GM23338 (cell line): Measurements from ENCODE around the gene HOXD8. TPM values are rescaled to one million over a fixed set of nuclear protein-coding genes. Genes with fewer than 3 reads are reported as not detected.

Source experiments
- ATAC-seq: fragments of 200-7000 bp; cut with Tn5 transposase; 3 replicates; pipeline ENCODE4 v1.9.1; 2020
- DNase-seq: peaks from one replicate; pipeline ENCODE4 v3.0.0-alpha.2; 2015; ENCODE audit warnings: low spot score
- H2AFZ ChIP-seq: fragments of 200-600 bp; sonication (generic); 2 replicates; pipeline ENCODE4 v1.8.0; 2016; ENCODE audit warnings: antibody characterized with exemption, mild to moderate bottlenecking, moderate library complexity
- H3F3A ChIP-seq: fragments of 200-600 bp; sonication (generic); replicated peaks from 2 replicates; pipeline ENCODE4 v1.8.0; 2017; ENCODE audit warnings: antibody characterized with exemption, mixed run types, low read depth
- H3K27ac ChIP-seq: fragments of 200-600 bp; sonication (generic); 2 replicates; pipeline ENCODE4 v1.6.1; 2016; ENCODE audit warnings: low read depth
- H3K27me3 ChIP-seq: fragments of 200-600 bp; sonication (generic); 2 replicates; pipeline ENCODE4 v1.8.0; 2016; ENCODE audit warnings: mild to moderate bottlenecking, mixed run types, moderate library complexity; ENCODE audit not compliant: insufficient read depth
- H3K36me3 ChIP-seq: fragments of 200-600 bp; sonication (generic); 2 replicates; pipeline ENCODE4 v1.8.0; 2016; ENCODE audit warnings: mild to moderate bottlenecking; ENCODE audit not compliant: insufficient read depth
- H3K4me1 ChIP-seq: fragments of 200-600 bp; sonication (generic); 2 replicates; pipeline ENCODE4 v1.8.0; 2016; ENCODE audit warnings: mild to moderate bottlenecking, moderate library complexity; ENCODE audit not compliant: insufficient read depth
- H3K4me2 ChIP-seq: fragments of 200-600 bp; sonication (generic); 2 replicates; pipeline ENCODE4 v1.7.1; 2017; ENCODE audit warnings: mixed run types
- H3K4me3 ChIP-seq: fragments of 200-600 bp; sonication (generic); 2 replicates; pipeline ENCODE4 v1.6.1; 2016; ENCODE audit warnings: mixed run types
- H3K79me2 ChIP-seq: fragments of 200-600 bp; sonication (generic); replicated peaks from 2 replicates; pipeline ENCODE4 v1.8.0; 2017; ENCODE audit warnings: mild to moderate bottlenecking; ENCODE audit not compliant: insufficient read depth
- H3K9me2 ChIP-seq: fragments of 200-600 bp; sonication (generic); 2 replicates; pipeline ENCODE4 v1.8.0; 2017; ENCODE audit not compliant: insufficient read depth
- H4K20me1 ChIP-seq: fragments of 200-600 bp; sonication (generic); replicated peaks from 2 replicates; pipeline ENCODE4 v1.8.0; 2017; ENCODE audit warnings: mild to moderate bottlenecking; ENCODE audit not compliant: insufficient read depth
- H3K27ac Mint-ChIP-seq: 2 replicates; pipeline ENCODE4 v1.8.0; 2020; ENCODE audit warnings: inconsistent platforms, mild to moderate bottlenecking, moderate library complexity, mixed read lengths
- H3K27me3 Mint-ChIP-seq: 3 replicates; pipeline ENCODE4 v1.8.0; 2022; ENCODE audit warnings: low read depth, mild to moderate bottlenecking, moderate library complexity, mixed read lengths, inconsistent platforms; ENCODE audit not compliant: insufficient read depth, poor library complexity
- H3K36me3 Mint-ChIP-seq: 3 replicates; pipeline ENCODE4 v1.8.0; 2021; ENCODE audit warnings: low read depth, mild to moderate bottlenecking, inconsistent platforms, moderate library complexity, mixed read lengths
- H3K4me1 Mint-ChIP-seq: 3 replicates; pipeline ENCODE4 v1.8.0; 2020; ENCODE audit warnings: mild to moderate bottlenecking, inconsistent platforms, mixed read lengths
- H3K4me3 Mint-ChIP-seq: 3 replicates; pipeline ENCODE4 v1.8.0; 2021; ENCODE audit warnings: moderate library complexity, mild to moderate bottlenecking, inconsistent platforms, mixed read lengths
- H3K9me3 Mint-ChIP-seq: 3 replicates; pipeline ENCODE4 v1.8.0; 2020; ENCODE audit warnings: moderate library complexity, mild to moderate bottlenecking, inconsistent platforms, mixed read lengths
- ETS1 ChIP-seq: IDR thresholded peaks from 2 replicates; pipeline ENCODE4 v1.6.1; 2016; ENCODE audit warnings: antibody characterized with exemption
- EZH2 ChIP-seq: fragments of 200-600 bp; sonication (generic); IDR thresholded peaks from one replicate; pipeline ENCODE4 v1.8.0; 2017; ENCODE audit warnings: antibody characterized with exemption, mild to moderate bottlenecking, low read depth; ENCODE audit not compliant: unreplicated experiment
- NANOG ChIP-seq: IDR thresholded peaks from 2 replicates; pipeline ENCODE4 v1.6.1; 2016; ENCODE audit warnings: antibody characterized with exemption, borderline replicate concordance
- ZNF114 ChIP-seq: fragments of 250-450 bp; sonication (Bioruptor Pico); IDR thresholded peaks from 2 replicates; pipeline ENCODE4 v1.5.0; 2020; ENCODE audit warnings: mild to moderate bottlenecking, moderate library complexity
- ZNF462 ChIP-seq: fragments of 250-450 bp; sonication (Bioruptor Pico); IDR thresholded peaks from 2 replicates; pipeline ENCODE4 v1.5.0; 2020; ENCODE audit warnings: mild to moderate bottlenecking, moderate library complexity
- polyA plus RNA-seq: library from polyadenylated mRNA; unstranded; fragments of >200 nt; fragmentation: Nextera tagmentation; extraction: Ambion mirVana; gene quantifications from 2 replicates; pipeline ENCODE4 v1.2.1, GENCODE V29; 2016
- total RNA-seq: library from RNA; depleted of rRNA; stranded (reverse); fragments of >200 nt; shearing (Covaris generic); gene quantifications from 2 replicates; pipeline ENCODE4 v1.2.3, GENCODE V29; 2014

HOXD8 gene
- total and polyA plus RNA-seq, 2 experiments from 2014 or later: not detected

- H3K4me3 ChIP-seq: no peak overlapping the region
- H3K36me3 ChIP-seq: no peaks in the 10 kb centered on the region; the same call in 1 of the 2 replicates
- Mint-ChIP-seq H3K36me3 (no peaks in the 10 kb centered on the region), H3K27ac (no peak overlapping the region), H3K4me1 (peaks cover 39% of the 10 kb centered on the region), H3K27me3 (peaks cover 100% of the 10 kb centered on the region), H3K4me3 (no peak overlapping the region), H3K9me3 (peaks cover 7% of the 10 kb centered on the region; the same call in 1 of the 3 replicates)
- TF ChIP-seq ZNF462: no peak
- no peak overlapping the region for H2AFZ ChIP-seq
- no peak overlapping the region for H3K27ac ChIP-seq
- H3K9me2 ChIP-seq: no peaks in the 10 kb centered on the region
- H3K4me2 ChIP-seq: no peak overlapping the region
- peaks cover 48% of the 10 kb centered on the region for H4K20me1 ChIP-seq
- peaks cover 100% of the 10 kb centered on the region for H3K27me3 ChIP-seq
- no peaks in the 10 kb centered on the region for H3K79me2 ChIP-seq
- H3K4me1 ChIP-seq: peaks cover 48% of the 10 kb centered on the region
- ATAC-seq: no peak
- no peak for DNase-seq
- H3F3A ChIP-seq: peaks cover 16% of the 10 kb centered on the region
These were observed 37.9 kb downstream of the HOXD8 start for GRCh38 chr2:176167398-176167797.

- H3K4me2 ChIP-seq: no peak overlapping the region
- H4K20me1 ChIP-seq: peaks cover 51% of the 10 kb centered on the region
- no peaks in the 10 kb centered on the region for H3K9me2 ChIP-seq
- DNase-seq (no peak), ATAC-seq (no peak)
- H2AFZ ChIP-seq: no peak overlapping the region
- no peaks in the 10 kb centered on the region; the same call in 1 of the 2 replicates for H3K36me3 ChIP-seq
- peaks cover 100% of the 10 kb centered on the region for H3K27me3 ChIP-seq
- no peak overlapping the region for H3K4me3 Mint-ChIP-seq
- H3K27me3 Mint-ChIP-seq: peaks cover 100% of the 10 kb centered on the region
- peaks cover 16% of the 10 kb centered on the region for H3F3A ChIP-seq
- H3K4me1 ChIP-seq: peaks cover 33% of the 10 kb centered on the region
- H3K4me3 ChIP-seq: no peak overlapping the region
- no peaks in the 10 kb centered on the region for H3K36me3 Mint-ChIP-seq
- H3K9me3 Mint-ChIP-seq: peaks cover 2% of the 10 kb centered on the region; the same call in 1 of the 3 replicates
- no peaks in the 10 kb centered on the region for H3K79me2 ChIP-seq
- H3K27ac Mint-ChIP-seq: no peak overlapping the region
- H3K27ac ChIP-seq: no peak overlapping the region
- peaks cover 34% of the 10 kb centered on the region for H3K4me1 Mint-ChIP-seq
- TF ChIP-seq ETS1 (no peak), ZNF462 (no peak), EZH2 (no peak), ZNF114 (CRISPR knock-in tag) (no peak), NANOG (no peak)
These were observed 39.7 kb downstream of the HOXD8 start for GRCh38 chr2:176169181-176169580.
